ENCODE data around the gene SEC61G. TPM values are rescaled to one million over a fixed set of nuclear protein-coding genes. Genes with fewer than 3 reads are reported as not detected.

Gene SEC61G
- total and polyA plus RNA-seq, 7 donors: 44.1 to 423 (median 67.8) TPM

DNA sequence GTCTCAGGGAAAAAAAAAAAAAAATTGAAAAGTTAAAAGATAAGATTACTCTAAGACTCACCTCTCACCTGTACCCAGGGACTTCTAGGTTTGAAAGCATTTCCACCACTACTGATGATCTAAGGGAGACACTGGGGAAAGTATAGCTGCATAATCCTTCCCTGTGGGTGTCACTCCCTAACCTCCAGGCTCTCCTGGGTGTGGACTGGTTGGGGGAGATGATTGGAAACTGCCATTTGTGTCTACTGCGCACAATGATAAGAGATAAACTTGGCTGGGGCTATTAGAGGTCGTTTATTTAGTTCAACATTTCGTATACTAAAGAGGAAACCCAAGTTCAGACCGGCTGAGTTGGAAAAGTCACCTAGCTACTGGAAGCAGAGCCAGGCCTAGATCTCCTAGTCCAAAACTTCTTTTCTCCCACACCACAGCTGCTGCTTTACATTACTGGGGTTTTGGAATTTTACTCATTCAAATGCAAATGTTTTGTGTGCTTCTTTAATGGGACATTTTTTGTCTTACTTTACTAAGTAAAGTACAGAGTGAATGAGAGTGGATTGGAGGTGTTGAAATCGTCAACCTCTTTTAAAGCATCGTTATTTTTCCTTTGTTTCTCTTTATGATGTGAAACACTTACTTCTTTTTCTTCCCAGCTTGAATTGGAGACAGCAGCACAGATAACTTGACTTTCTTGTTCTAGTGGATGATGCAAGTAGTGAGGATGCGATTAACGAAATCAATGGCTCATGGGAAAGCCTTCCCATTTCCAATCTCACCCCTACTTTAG lies 22.3 kb upstream of the SEC61G start:
- no peak overlapping the region for H3K4me3 ChIP-seq
- H3K9me3 ChIP-seq: no peaks in the 10 kb centered on the region
- H3K36me3 ChIP-seq (ENCODE audit: insufficient read depth in 1 of 2, low read depth in 1 of 2): no peaks in the 10 kb centered on the region
- H3K4me1 ChIP-seq: no peaks in the 10 kb centered on the region
- WGBS, 3 donors: 65 to 73% (median 67%) methylated on average over 8 of the region's 8 CpGs
- H3K27ac ChIP-seq: no peak overlapping the region
- TF ChIP-seq, protein P1, sequence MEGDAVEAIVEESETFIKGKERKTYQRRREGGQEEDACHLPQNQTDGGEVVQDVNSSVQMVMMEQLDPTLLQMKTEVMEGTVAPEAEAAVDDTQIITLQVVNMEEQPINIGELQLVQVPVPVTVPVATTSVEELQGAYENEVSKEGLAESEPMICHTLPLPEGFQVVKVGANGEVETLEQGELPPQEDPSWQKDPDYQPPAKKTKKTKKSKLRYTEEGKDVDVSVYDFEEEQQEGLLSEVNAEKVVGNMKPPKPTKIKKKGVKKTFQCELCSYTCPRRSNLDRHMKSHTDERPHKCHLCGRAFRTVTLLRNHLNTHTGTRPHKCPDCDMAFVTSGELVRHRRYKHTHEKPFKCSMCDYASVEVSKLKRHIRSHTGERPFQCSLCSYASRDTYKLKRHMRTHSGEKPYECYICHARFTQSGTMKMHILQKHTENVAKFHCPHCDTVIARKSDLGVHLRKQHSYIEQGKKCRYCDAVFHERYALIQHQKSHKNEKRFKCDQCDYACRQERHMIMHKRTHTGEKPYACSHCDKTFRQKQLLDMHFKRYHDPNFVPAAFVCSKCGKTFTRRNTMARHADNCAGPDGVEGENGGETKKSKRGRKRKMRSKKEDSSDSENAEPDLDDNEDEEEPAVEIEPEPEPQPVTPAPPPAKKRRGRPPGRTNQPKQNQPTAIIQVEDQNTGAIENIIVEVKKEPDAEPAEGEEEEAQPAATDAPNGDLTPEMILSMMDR (IDR thresholded peaks at IDR 0.05): no peak
- intact Hi-C loops (cut with DNase I): loop anchor here in 1 of 2 donors (10.0 kb wide), 1 partner anchor 233 kb away; the partner anchor contains the start of gene EGFR
- DNase-seq: no peak
- H3K27me3 ChIP-seq (ENCODE audit: insufficient read depth in 3 of 3, low read length in 2 of 3): peaks cover 0 to 1% (median 0%) of the 10 kb centered on the region in 3 donors
- ATAC-seq: no peak

DNA sequence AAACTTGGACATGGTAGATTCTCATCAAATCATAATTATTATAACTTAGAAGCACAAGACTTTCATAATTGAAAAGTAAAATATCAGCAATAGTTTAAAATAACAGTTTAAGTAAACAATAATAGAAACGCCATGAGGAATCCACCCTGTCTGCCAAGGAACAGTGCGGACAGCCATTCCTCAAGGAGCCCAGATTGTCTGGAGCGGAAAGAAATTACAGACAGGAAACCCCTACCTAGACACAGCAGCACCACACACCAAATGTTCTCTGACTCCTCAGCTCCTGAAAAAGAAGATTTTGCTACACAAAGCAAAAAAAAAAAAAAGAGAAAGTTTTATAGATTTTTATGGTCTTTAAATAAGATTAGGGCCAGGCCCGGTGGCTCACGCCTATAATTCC lies 21.5 kb upstream of the SEC61G start:
- ATAC-seq (no peak), DNase-seq (no peak)
- H3K27ac ChIP-seq: no peak overlapping the region
- no peaks in the 10 kb centered on the region for H3K4me1 ChIP-seq
- no peaks in the 10 kb centered on the region for H3K36me3 ChIP-seq (ENCODE audit: insufficient read depth in 1 of 2, low read depth in 1 of 2)
- intact Hi-C loops (cut with DNase I): loop anchor here in 1 of 2 donors (10.0 kb wide), 1 partner anchor 234 kb away; the partner anchor contains the start of gene EGFR
- WGBS, 3 donors: 71 to 86% (median 83%) methylated on average over 5 of the region's 5 CpGs
- no peaks in the 10 kb centered on the region for H3K9me3 ChIP-seq
- TF ChIP-seq, protein P1 (IDR thresholded peaks at IDR 0.05): no peak
- no peak overlapping the region for H3K4me3 ChIP-seq
- H3K27me3 ChIP-seq (ENCODE audit: insufficient read depth in 3 of 3, low read length in 2 of 3): peaks cover 0 to 1% (median 0%) of the 10 kb centered on the region in 3 donors

DNA sequence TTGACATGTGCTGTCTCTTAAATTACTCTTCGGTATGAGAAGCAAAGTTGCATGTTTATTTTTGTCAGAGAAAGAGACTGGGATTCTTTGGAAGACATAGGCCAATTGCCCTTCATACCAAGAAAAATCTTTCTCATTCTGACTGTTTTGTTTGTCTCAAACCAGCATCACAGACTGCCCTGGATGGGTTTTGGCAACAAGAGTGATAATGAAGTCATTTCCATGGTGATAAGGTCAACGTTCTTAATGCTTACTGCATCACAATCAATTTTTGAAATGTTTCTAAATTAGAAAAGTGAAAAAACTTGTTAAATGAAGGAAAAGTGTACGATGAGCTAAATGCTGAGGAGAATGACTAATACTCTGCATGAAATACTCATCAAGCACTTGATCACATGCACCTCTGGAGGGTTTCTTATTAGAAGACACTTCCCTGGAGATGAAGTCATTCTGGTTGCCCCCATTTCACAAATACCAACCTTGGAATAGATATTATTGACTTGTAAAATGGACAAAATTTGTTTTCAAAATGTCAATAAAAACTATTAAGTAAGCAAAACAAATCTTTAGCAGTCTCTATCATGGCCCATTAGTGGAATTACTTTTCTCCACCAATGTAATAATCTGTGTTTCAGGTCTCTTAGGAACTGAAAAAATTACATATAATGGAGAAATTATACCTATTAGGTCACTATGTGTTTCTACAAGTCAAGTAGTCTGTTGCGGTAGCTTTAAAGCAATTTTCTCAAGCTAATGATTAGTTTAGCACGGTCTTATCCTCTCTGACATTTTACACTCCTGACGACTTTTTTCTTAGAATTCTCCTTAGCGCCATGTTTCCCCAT lies 19.9 kb upstream of the SEC61G start:
- intact Hi-C loops (cut with DNase I): loop anchor here (5.0 to 10.0 kb wide), 2 partner anchors 236 to 638 kb away; partner anchors contain the start of gene EGFR (in 1 of the 2)
- TF ChIP-seq, protein P1 (IDR thresholded peaks at IDR 0.05): no peak
- H3K27me3 ChIP-seq (ENCODE audit: insufficient read depth in 3 of 3, low read length in 2 of 3): peaks cover 0 to 1% (median 0%) of the 10 kb centered on the region in 3 donors
- DNase-seq: no peak
- no peak overlapping the region for H3K4me3 ChIP-seq
- 68 to 74% (median 72%) methylated on average over 7 of the region's 7 CpGs for WGBS, 3 donors
- no peak overlapping the region for H3K27ac ChIP-seq
- H3K36me3 ChIP-seq (ENCODE audit: insufficient read depth in 1 of 2, low read depth in 1 of 2): no peaks in the 10 kb centered on the region
- H3K9me3 ChIP-seq: no peaks in the 10 kb centered on the region
- no peaks in the 10 kb centered on the region for H3K4me1 ChIP-seq
- ATAC-seq: no peak

DNA sequence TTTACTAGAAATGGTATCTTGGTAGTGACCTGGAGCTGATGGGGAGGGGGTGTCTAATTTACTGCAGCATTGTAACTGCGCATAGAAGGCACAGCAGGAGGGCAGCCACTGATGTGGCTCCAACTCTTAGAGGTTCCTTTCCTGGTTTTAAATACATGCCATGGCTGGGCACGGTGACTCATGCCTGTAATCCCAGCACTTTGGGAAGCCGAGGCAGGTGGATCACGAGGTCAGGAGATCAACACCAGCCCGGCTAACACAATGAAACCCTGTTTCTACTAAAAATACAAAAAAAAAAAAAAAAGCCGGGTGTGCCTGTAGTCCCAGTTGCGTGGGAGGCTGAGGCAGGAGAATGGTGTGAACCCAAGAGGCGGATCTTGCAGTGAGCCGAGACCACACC lies 19.2 kb upstream of the SEC61G start:
- H3K9me3 ChIP-seq: no peaks in the 10 kb centered on the region
- no peak for ATAC-seq
- DNase-seq: no peak
- H3K27ac ChIP-seq: no peak overlapping the region
- H3K27me3 ChIP-seq (ENCODE audit: insufficient read depth in 3 of 3, low read length in 2 of 3): peaks cover 0 to 1% (median 0%) of the 10 kb centered on the region in 3 donors
- intact Hi-C loops (cut with DNase I): loop anchor here (5.0 to 10.0 kb wide), 2 partner anchors 237 to 639 kb away; partner anchors contain the start of gene EGFR (in 1 of the 2)
- H3K36me3 ChIP-seq (ENCODE audit: insufficient read depth in 1 of 2, low read depth in 1 of 2): no peaks in the 10 kb centered on the region
- 74 to 84% (median 77%) methylated on average over 9 of the region's 9 CpGs for WGBS, 3 donors
- TF ChIP-seq, protein P1 (IDR thresholded peaks at IDR 0.05): no peak
- no peak overlapping the region for H3K4me3 ChIP-seq
- no peaks in the 10 kb centered on the region for H3K4me1 ChIP-seq

Data from psoas muscle (tissue), 8 donors.